MCF 10A (cell line): ENCODE data around the gene BPIFB2. TPM values are rescaled to one million over a fixed set of nuclear protein-coding genes. Genes with fewer than 3 reads are reported as not detected.

Experiments used
- BruUV-seq: library from RNA; stranded (reverse); fragments of 400-500 nt; replicated peaks from 2 replicates; lab custom pipeline; 2021; lab: Mats Ljungman, UMichigan
- CTCF ChIA-PET: fragments of 300-600 bp; sonication (Branson Sonifier 250); formaldehyde crosslinking; extraction: SDS; loops from one replicate; lab custom pipeline; 2021; ENCODE audit warnings: antibody characterized with exemption, inconsistent platforms; lab: Yijun Ruan, JAX
- POLR2A ChIA-PET: fragments of 300-600, 350-650 bp; sonication (Branson Sonifier 250); formaldehyde crosslinking; extraction: SDS; loops from one replicate; lab custom pipeline; 2020; ENCODE audit warnings: antibody characterized with exemption, inconsistent platforms; lab: Yijun Ruan, JAX
- DNase-seq: peaks from one replicate; pipeline ENCODE4 v3.0.0-alpha.2; 2018; ENCODE audit not compliant: unreplicated experiment
- H3K27ac Mint-ChIP-seq: one replicate; pipeline ENCODE4 v1.8.0; 2022; ENCODE audit warnings: mild to moderate bottlenecking, low read depth, mixed read lengths; ENCODE audit not compliant: unreplicated experiment
- H3K27me3 Mint-ChIP-seq: one replicate; pipeline ENCODE4 v1.8.0; 2022; ENCODE audit warnings: mixed read lengths; ENCODE audit not compliant: insufficient read depth, unreplicated experiment
- H3K36me3 Mint-ChIP-seq: one replicate; pipeline ENCODE4 v1.8.0; 2022; ENCODE audit warnings: mild to moderate bottlenecking, moderate library complexity, mixed read lengths; ENCODE audit not compliant: insufficient read depth, unreplicated experiment
- H3K4me1 Mint-ChIP-seq: one replicate; pipeline ENCODE4 v1.8.0; 2022; ENCODE audit warnings: mixed read lengths; ENCODE audit not compliant: insufficient read depth, unreplicated experiment
- H3K4me3 Mint-ChIP-seq: one replicate; pipeline ENCODE4 v1.8.0; 2022; ENCODE audit warnings: mild to moderate bottlenecking, moderate library complexity, mixed read lengths; ENCODE audit not compliant: unreplicated experiment
- H3K9me3 Mint-ChIP-seq: one replicate; pipeline ENCODE4 v1.8.0; 2022; ENCODE audit warnings: mixed read lengths; ENCODE audit not compliant: unreplicated experiment
- CTCF ChIP-seq: fragments of 200-600 bp; IDR thresholded peaks from one replicate; pipeline ENCODE4 v1.8.0; 2022; ENCODE audit warnings: antibody characterized with exemption, mild to moderate bottlenecking; ENCODE audit not compliant: unreplicated experiment
- intact Hi-C: fragments of 100-400 bp; cut with micrococcal nuclease; formaldehyde crosslinking; loops from 2 replicates; pipeline ENCODE4 v1.14.1; 2022
- total RNA-seq: library from RNA; stranded (reverse); gene quantifications from 2 replicates; pipeline ENCODE4 v1.2.3, GENCODE V29; 2022

The BPIFB2 gene
- total RNA-seq, 1 experiment from 2014 or later, result not detected

- ChIA-PET POLR2A (no interaction called here), CTCF (interaction anchor here (0.5 kb wide), 1 partner anchor 256 kb away, joined by 3 read pairs; no protein-coding TSS in a partner anchor)
- DNase-seq, result no peak
- Mint-ChIP-seq H3K4me3 (no peak overlapping the region), H3K27me3 (peaks cover 81% of the 10 kb centered on the region), H3K36me3 (no peaks in the 10 kb centered on the region), H3K4me1 (no peaks in the 10 kb centered on the region), H3K27ac (no peak overlapping the region), H3K9me3 (no peaks in the 10 kb centered on the region)
- BruUV-seq, result no TSS peak
- TF ChIP-seq CTCF, result no peak
- intact Hi-C loops, result no loop called here
Measured at GRCh38 chr20:33015700-33016580, 8.4 kb downstream of the BPIFB2 start.

- no peak overlapping the region for H3K4me3 Mint-ChIP-seq
- no peak for DNase-seq
- peaks cover 74% of the 10 kb centered on the region for H3K27me3 Mint-ChIP-seq
- ChIA-PET POLR2A (no interaction called here), CTCF (interaction anchor here (0.5 kb wide), 1 partner anchor 255 kb away, joined by 3 read pairs; no protein-coding TSS in a partner anchor)
- no peaks in the 10 kb centered on the region for H3K4me1 Mint-ChIP-seq
- BruUV-seq, result no TSS peak
- no peaks in the 10 kb centered on the region for H3K9me3 Mint-ChIP-seq
- intact Hi-C loops, result no loop called here
- no peak overlapping the region for H3K27ac Mint-ChIP-seq
- no peaks in the 10 kb centered on the region for H3K36me3 Mint-ChIP-seq
- TF ChIP-seq CTCF, result no peak
Measured at GRCh38 chr20:33016581-33017109, 9.1 kb downstream of the BPIFB2 start.

GRCh38 chr20:33017542-33017941 is 10.0 kb downstream of the BPIFB2 start:
- no peak overlapping the region for H3K4me3 Mint-ChIP-seq
- no TSS peak for BruUV-seq
- H3K4me1 Mint-ChIP-seq, result no peaks in the 10 kb centered on the region
- CTCF ChIA-PET, result no interaction called here
- POLR2A ChIA-PET, result no interaction called here
- intact Hi-C loops, result no loop called here
- no peak overlapping the region for H3K27ac Mint-ChIP-seq
- DNase-seq, result no peak
- TF ChIP-seq CTCF, result no peak
- no peaks in the 10 kb centered on the region for H3K36me3 Mint-ChIP-seq
- H3K9me3 Mint-ChIP-seq, result no peaks in the 10 kb centered on the region
- H3K27me3 Mint-ChIP-seq, result peaks cover 65% of the 10 kb centered on the region

- no peaks in the 10 kb centered on the region for H3K4me1 Mint-ChIP-seq
- no peak overlapping the region for H3K27ac Mint-ChIP-seq
- no peaks in the 10 kb centered on the region for H3K36me3 Mint-ChIP-seq
- no TSS peak for BruUV-seq
- no peak for DNase-seq
- POLR2A ChIA-PET, result interaction anchor here (0.6 to 0.7 kb wide), 2 partner anchors 8 to 29 kb away, joined by 3 read pairs; no protein-coding TSS in a partner anchor
- H3K9me3 Mint-ChIP-seq, result no peaks in the 10 kb centered on the region
- peaks cover 57% of the 10 kb centered on the region for H3K27me3 Mint-ChIP-seq
- no peak overlapping the region for H3K4me3 Mint-ChIP-seq
- intact Hi-C loops, result no loop called here
- no peak for TF ChIP-seq CTCF
- CTCF ChIA-PET, result interaction anchor here (0.5 kb wide), 1 partner anchor 1472 kb away, joined by 5 read pairs; no protein-coding TSS in a partner anchor
Measured at GRCh38 chr20:33018169-33018931, 10.8 kb downstream of the BPIFB2 start.
